ENCODE measurements around the gene KIAA0753.

DNA sequence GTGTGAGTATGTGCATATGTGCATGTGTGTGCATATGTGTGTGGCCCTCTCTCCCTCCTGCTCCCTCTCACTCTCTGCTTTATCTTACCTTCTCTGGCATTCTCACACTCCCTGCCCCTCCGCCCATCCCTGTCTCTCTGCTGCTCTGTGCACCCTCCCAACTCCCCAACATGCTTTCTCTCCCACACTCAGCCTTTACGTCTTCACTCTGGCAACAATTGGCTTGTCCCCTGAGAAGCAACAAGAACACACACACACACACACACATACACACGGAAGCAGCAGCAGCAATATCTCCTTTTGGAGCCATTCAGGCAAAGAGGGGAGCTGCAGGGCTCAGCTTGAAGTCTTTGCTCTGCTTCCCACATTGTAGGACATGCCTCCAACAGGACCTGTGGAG, 112.0 kb downstream of the KIAA0753 start:
- TF ChIP-seq, protein P1, sequence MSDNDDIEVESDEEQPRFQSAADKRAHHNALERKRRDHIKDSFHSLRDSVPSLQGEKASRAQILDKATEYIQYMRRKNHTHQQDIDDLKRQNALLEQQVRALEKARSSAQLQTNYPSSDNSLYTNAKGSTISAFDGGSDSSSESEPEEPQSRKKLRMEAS (IDR thresholded peaks at IDR 0.05; ENCODE audit: low read depth, low read length): no peak
- TF ChIP-seq, protein P2, sequence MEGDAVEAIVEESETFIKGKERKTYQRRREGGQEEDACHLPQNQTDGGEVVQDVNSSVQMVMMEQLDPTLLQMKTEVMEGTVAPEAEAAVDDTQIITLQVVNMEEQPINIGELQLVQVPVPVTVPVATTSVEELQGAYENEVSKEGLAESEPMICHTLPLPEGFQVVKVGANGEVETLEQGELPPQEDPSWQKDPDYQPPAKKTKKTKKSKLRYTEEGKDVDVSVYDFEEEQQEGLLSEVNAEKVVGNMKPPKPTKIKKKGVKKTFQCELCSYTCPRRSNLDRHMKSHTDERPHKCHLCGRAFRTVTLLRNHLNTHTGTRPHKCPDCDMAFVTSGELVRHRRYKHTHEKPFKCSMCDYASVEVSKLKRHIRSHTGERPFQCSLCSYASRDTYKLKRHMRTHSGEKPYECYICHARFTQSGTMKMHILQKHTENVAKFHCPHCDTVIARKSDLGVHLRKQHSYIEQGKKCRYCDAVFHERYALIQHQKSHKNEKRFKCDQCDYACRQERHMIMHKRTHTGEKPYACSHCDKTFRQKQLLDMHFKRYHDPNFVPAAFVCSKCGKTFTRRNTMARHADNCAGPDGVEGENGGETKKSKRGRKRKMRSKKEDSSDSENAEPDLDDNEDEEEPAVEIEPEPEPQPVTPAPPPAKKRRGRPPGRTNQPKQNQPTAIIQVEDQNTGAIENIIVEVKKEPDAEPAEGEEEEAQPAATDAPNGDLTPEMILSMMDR (IDR thresholded peaks at IDR 0.05 in 2 of 3, conservative IDR thresholded peaks at IDR 0.05 in 1 of 3; ENCODE audit: control insufficient read depth in 2 of 3, extremely low read depth in 1 of 3, insufficient read depth in 1 of 3, low read depth in 3 of 3, low read length in 3 of 3): no peak
- TF ChIP-seq, protein P3, sequence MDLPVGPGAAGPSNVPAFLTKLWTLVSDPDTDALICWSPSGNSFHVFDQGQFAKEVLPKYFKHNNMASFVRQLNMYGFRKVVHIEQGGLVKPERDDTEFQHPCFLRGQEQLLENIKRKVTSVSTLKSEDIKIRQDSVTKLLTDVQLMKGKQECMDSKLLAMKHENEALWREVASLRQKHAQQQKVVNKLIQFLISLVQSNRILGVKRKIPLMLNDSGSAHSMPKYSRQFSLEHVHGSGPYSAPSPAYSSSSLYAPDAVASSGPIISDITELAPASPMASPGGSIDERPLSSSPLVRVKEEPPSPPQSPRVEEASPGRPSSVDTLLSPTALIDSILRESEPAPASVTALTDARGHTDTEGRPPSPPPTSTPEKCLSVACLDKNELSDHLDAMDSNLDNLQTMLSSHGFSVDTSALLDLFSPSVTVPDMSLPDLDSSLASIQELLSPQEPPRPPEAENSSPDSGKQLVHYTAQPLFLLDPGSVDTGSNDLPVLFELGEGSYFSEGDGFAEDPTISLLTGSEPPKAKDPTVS (IDR thresholded peaks at IDR 0.05; ENCODE audit: low read depth, low read length): no peak
- TF ChIP-seq NFIC (IDR thresholded peaks at IDR 0.05; ENCODE audit: low read depth, low read length) (no peak), CREB1 (IDR thresholded peaks at IDR 0.05; ENCODE audit: low read depth) (no peak), EP300 (IDR thresholded peaks at IDR 0.05; ENCODE audit: borderline replicate concordance in 1 of 2, control insufficient read depth in 1 of 2, low read depth in 2 of 2, low read length in 2 of 2) (no peak)
- TF ChIP-seq, protein P4, sequence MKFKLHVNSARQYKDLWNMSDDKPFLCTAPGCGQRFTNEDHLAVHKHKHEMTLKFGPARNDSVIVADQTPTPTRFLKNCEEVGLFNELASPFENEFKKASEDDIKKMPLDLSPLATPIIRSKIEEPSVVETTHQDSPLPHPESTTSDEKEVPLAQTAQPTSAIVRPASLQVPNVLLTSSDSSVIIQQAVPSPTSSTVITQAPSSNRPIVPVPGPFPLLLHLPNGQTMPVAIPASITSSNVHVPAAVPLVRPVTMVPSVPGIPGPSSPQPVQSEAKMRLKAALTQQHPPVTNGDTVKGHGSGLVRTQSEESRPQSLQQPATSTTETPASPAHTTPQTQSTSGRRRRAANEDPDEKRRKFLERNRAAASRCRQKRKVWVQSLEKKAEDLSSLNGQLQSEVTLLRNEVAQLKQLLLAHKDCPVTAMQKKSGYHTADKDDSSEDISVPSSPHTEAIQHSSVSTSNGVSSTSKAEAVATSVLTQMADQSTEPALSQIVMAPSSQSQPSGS (IDR thresholded peaks at IDR 0.05; ENCODE audit: low read length): no peak
